GM23248 (cell line): Measurements from ENCODE around the gene AKTIP. TPM values are rescaled to one million over a fixed set of nuclear protein-coding genes. Genes with fewer than 3 reads are reported as not detected.

Experiments used
- DNase-seq: peaks from one replicate; pipeline ENCODE4 v3.0.0-alpha.2; 2015
- H2AFZ ChIP-seq: fragments of 200-600 bp; sonication (generic); 2 replicates; pipeline ENCODE4 v1.6.1; 2016; ENCODE audit warnings: antibody characterized with exemption
- H3F3A ChIP-seq: fragments of 200-600 bp; sonication (generic); 2 replicates; pipeline ENCODE4 v1.6.1; 2016; ENCODE audit warnings: mild to moderate bottlenecking, antibody characterized with exemption, mixed run types; ENCODE audit not compliant: insufficient read depth
- H3K27ac ChIP-seq: fragments of 200-600 bp; sonication (generic); 2 replicates; pipeline ENCODE4 v1.5.1; 2016; ENCODE audit warnings: mild to moderate bottlenecking
- H3K27me3 ChIP-seq: fragments of 200-600 bp; sonication (generic); replicated peaks from 2 replicates; pipeline ENCODE4 v1.6.1; 2016; ENCODE audit warnings: mild to moderate bottlenecking; ENCODE audit not compliant: insufficient read depth
- H3K36me3 ChIP-seq: fragments of 200-600 bp; sonication (generic); 2 replicates; pipeline ENCODE4 v1.6.1; 2016; ENCODE audit warnings: low read depth, mild to moderate bottlenecking
- H3K4me1 ChIP-seq: fragments of 200-600 bp; sonication (generic); 2 replicates; pipeline ENCODE4 v1.6.1; 2016; ENCODE audit warnings: mild to moderate bottlenecking; ENCODE audit not compliant: insufficient read depth
- H3K4me2 ChIP-seq: fragments of 200-600 bp; sonication (generic); one replicate; pipeline ENCODE4 v1.6.1; 2016; ENCODE audit warnings: mild to moderate bottlenecking; ENCODE audit not compliant: unreplicated experiment
- H3K4me3 ChIP-seq: fragments of 200-600 bp; sonication (generic); 2 replicates; pipeline ENCODE4 v1.5.1; 2016; ENCODE audit warnings: mild to moderate bottlenecking
- H3K79me2 ChIP-seq: fragments of 200-600 bp; sonication (generic); 2 replicates; pipeline ENCODE4 v1.6.1; 2016; ENCODE audit warnings: mild to moderate bottlenecking; ENCODE audit not compliant: insufficient read depth
- H3K9ac ChIP-seq: fragments of 200-600 bp; sonication (generic); 2 replicates; pipeline ENCODE4 v1.6.1; 2016; ENCODE audit warnings: mild to moderate bottlenecking
- H3K9me2 ChIP-seq: fragments of 200-600 bp; sonication (generic); 2 replicates; pipeline ENCODE4 v1.6.1; 2016; ENCODE audit warnings: mixed run types, mild to moderate bottlenecking, moderate library complexity; ENCODE audit not compliant: insufficient read depth
- H3K9me3 ChIP-seq: fragments of 200-600 bp; sonication (generic); one replicate; pipeline ENCODE4 v1.6.1; 2017; ENCODE audit warnings: low read depth
- H4K20me1 ChIP-seq: fragments of 200-600 bp; sonication (generic); 2 replicates; pipeline ENCODE4 v1.6.0; 2016; ENCODE audit not compliant: insufficient read depth
- EZH2 ChIP-seq: fragments of 200-600 bp; sonication (generic); IDR thresholded peaks from 2 replicates; pipeline ENCODE4 v1.6.1; 2018; ENCODE audit warnings: antibody characterized with exemption, mild to moderate bottlenecking; ENCODE audit not compliant: insufficient read depth, poor library complexity, severe bottlenecking
- EZH2phosphoT487 ChIP-seq: fragments of 200-600 bp; sonication (generic); IDR thresholded peaks from 2 replicates; pipeline ENCODE4 v1.6.1; 2018; ENCODE audit warnings: antibody characterized with exemption, moderate library complexity, mild to moderate bottlenecking, low read depth; ENCODE audit not compliant: insufficient read depth
- WGBS, 2 experiments: methylation state at CpG; one replicate each; pipeline ENCODE4 v1.1.6; 2015 to 2017; ENCODE audit warnings: low lambda C conversion rate in 2 of 2, low coverage in 1 of 2; ENCODE audit errors: missing lambda C conversion rate in 2 of 2; 5-methylcytosine and 5-hydroxymethylcytosine counted together
- in situ Hi-C: fragments of 300-500 bp; cut with MboI; formaldehyde crosslinking; loops from 2 replicates; pipeline ENCODE4 v1.15.0; 2020
- polyA plus RNA-seq: library from polyadenylated mRNA; unstranded; fragments of >200 nt; fragmentation: Nextera tagmentation; extraction: Ambion mirVana; gene quantifications from 2 replicates; pipeline ENCODE4 v1.2.1, GENCODE V29; 2016
- total RNA-seq: library from RNA; depleted of rRNA; stranded (reverse); fragments of >200 nt; shearing (Covaris generic); gene quantifications from 2 replicates; pipeline ENCODE4 v1.2.3, GENCODE V29; 2014

Gene AKTIP
- total and polyA plus RNA-seq, 2 experiments from 2014 or later: 16.4 to 23.7 TPM

DNA sequence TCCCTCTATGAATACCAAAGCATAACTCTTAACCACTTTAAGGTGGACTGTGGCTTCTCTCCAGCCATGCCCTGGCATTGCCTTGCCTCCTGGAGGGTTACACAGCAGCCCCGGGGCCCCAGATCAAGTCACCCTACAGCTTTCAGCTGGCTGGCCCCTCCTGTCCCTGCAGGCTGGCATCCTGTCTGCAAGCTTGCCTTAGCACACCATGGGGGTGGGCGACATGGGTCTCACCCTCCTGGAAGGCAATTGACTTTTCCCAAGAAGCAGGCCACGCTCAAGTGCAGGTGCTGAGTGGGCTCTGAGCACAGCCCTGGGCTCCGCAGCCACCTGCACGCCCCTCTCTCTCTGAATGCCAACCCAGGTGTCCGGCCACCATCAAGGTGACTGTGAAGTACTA is 25.8 kb upstream of the AKTIP start:
- Histone ChIP-seq H3K9ac (no peak overlapping the region), H3K79me2 (no peaks in the 10 kb centered on the region), H3K4me1 (no peaks in the 10 kb centered on the region), H3K4me3 (no peak overlapping the region), H3K27ac (no peak overlapping the region), H3K9me2 (no peaks in the 10 kb centered on the region), H2AFZ (no peak overlapping the region), H3K4me2 (no peak overlapping the region), H3F3A (no peaks in the 10 kb centered on the region), H3K27me3 (no peaks in the 10 kb centered on the region), H4K20me1 (no peaks in the 10 kb centered on the region), H3K36me3 (no peaks in the 10 kb centered on the region), H3K9me3 (no peaks in the 10 kb centered on the region)
- in situ Hi-C loops: loop anchor here (25.0 kb wide), 1 partner anchor 1734 kb away; no protein-coding TSS in a partner anchor
- no peak for TF ChIP-seq EZH2
- no peak for DNase-seq
- WGBS, 2 experiments: 66 to 76% methylated on average over 6 of the region's 6 CpGs

DNA sequence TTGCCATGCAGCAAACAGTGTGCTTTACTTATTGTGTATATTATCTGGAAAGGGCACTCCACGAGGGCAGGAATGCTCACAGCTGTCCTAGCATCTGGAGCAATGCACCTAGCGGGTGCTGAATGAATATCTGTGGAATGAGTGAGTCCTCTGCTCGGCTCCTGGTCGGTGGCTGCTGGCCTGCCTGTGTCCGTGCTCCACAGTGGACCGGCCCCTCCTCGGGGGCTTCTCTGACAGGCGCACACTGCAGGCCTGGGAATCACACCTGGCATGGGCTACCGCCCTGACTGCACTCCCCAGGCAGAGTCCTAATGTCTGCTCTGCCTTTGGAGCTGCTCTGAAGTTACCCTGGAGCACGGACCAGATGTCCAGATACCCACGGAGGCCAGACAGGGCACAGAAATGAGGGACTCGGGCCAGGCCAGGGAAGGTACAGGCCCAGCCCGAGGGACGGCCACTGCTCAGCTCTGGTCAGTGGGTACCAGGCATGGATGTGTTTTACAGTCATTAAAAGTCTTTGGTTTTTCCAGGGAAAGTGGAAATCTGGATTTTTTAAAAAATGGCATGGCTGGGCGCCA is 21.1 kb upstream of the AKTIP start:
- H3K9me2 ChIP-seq: no peaks in the 10 kb centered on the region
- no peaks in the 10 kb centered on the region for H3K36me3 ChIP-seq
- H3K79me2 ChIP-seq: no peaks in the 10 kb centered on the region
- no peak overlapping the region for H3K4me3 ChIP-seq
- 68 to 71% methylated on average over 15 of the region's 15 CpGs for WGBS, 2 experiments
- DNase-seq: no peak
- no peak overlapping the region for H3K4me2 ChIP-seq
- no peaks in the 10 kb centered on the region for H3K27me3 ChIP-seq
- H3K9ac ChIP-seq: no peak overlapping the region
- in situ Hi-C loops: no loop called here
- H3K4me1 ChIP-seq: no peaks in the 10 kb centered on the region
- H3K27ac ChIP-seq: no peak overlapping the region
- TF ChIP-seq EZH2: no peak
- no peak for TF ChIP-seq EZH2phosphoT487
- H2AFZ ChIP-seq: no peak overlapping the region
- H3K9me3 ChIP-seq: no peaks in the 10 kb centered on the region
- no peaks in the 10 kb centered on the region for H4K20me1 ChIP-seq
- H3F3A ChIP-seq: no peaks in the 10 kb centered on the region

DNA sequence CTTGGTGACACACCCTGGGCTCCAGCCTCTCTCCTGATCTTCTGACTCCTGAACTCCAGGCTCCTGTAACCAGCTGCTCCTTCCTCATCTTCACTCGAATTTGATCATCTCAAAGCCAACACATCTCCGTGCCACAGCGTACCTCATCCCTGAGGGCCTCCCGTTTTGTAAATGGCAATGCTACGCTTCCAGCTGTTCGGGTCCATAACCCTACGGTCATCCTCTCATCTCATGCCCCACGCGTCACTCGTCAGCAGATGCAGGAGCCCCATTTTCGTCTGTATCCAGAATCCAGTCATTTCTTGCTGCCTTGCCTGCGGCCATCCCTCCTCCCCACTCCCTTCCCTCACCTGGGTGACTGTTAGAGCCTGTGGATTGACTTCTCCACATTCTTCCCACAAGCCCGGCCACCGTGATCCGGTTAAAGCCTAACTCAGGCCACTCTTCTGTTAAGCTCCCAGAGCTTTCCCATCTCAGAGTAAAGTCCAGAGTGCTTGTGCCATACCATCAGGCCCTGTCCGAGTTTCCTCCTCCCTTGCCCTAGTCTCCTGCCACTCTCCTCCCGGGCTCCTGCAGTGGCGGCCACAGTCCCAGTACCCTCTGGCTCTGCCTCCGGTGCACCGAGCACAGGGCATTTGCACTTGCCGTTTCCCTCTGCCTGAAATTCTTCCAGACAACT is 20.3 kb upstream of the AKTIP start:
- Histone ChIP-seq H3K27ac (no peak overlapping the region), H2AFZ (no peak overlapping the region), H3K4me1 (no peaks in the 10 kb centered on the region), H3K4me3 (no peak overlapping the region), H3F3A (no peaks in the 10 kb centered on the region), H4K20me1 (no peaks in the 10 kb centered on the region), H3K79me2 (no peaks in the 10 kb centered on the region), H3K4me2 (no peak overlapping the region), H3K36me3 (no peaks in the 10 kb centered on the region), H3K9me2 (no peaks in the 10 kb centered on the region), H3K9me3 (no peaks in the 10 kb centered on the region), H3K9ac (no peak overlapping the region), H3K27me3 (no peaks in the 10 kb centered on the region)
- DNase-seq: no peak
- WGBS, 2 experiments: 79 to 88% methylated on average over 21 of the region's 21 CpGs
- TF ChIP-seq EZH2phosphoT487 (no peak), EZH2 (no peak)
- in situ Hi-C loops: no loop called here

DNA sequence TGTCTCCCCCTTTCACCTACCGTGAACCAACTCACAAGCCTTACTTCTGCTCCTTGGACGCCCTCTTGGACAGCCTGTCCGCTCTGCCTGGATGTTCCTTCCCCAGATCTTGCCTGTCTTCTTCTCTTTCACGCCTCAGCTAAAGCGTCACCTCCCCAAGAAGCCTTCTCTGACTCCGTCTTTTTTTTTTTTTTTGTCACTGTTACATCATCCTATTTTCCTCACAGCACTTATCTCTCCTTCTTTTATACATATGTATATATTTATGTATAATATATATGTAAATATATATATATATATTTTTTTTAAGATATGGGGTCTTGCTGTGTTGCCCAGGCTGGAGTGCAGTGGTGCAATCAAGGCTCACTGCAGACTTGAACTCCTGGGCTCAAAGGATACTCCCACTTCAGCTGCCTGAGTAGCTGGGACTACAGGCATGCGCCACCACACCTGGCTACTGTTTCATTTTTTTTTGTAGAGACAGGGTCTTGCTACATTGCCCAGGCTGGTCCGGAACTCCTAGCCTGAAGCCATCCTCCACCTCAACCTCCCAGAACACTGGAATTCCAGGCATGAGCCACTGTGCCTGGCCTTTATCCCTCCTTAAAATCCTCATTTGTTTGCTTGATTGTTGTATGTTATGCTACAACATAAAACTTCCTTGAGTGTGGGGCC is 16.5 kb upstream of the AKTIP start:
- Histone ChIP-seq H3K4me1 (no peaks in the 10 kb centered on the region), H3K4me2 (no peak overlapping the region), H3K79me2 (no peaks in the 10 kb centered on the region), H3K4me3 (no peak overlapping the region), H3K9me2 (no peaks in the 10 kb centered on the region), H3K9ac (no peak overlapping the region), H2AFZ (no peak overlapping the region), H3K27me3 (no peaks in the 10 kb centered on the region), H3K9me3 (no peaks in the 10 kb centered on the region), H3K27ac (no peak overlapping the region), H3K36me3 (no peaks in the 10 kb centered on the region), H3F3A (no peaks in the 10 kb centered on the region), H4K20me1 (no peaks in the 10 kb centered on the region)
- no peak for DNase-seq
- in situ Hi-C loops: no loop called here
- no peak for TF ChIP-seq EZH2phosphoT487
- TF ChIP-seq EZH2: no peak
- WGBS, 2 experiments: 80 to 82% methylated on average over 8 of the region's 8 CpGs
